Glutamatergic neuron (in vitro differentiated cells): Measurements from ENCODE around the gene TDO2. TPM values are rescaled to one million over a fixed set of nuclear protein-coding genes. Genes with fewer than 3 reads are reported as not detected.
A peak's percentile ranks its signal among the peaks of the same experiment; 100 is the strongest.

Experiments
- DNase-seq: peaks from one replicate; pipeline ENCODE4 v3.0.0; 2022
- H3K27ac Mint-ChIP-seq: one replicate; pipeline ENCODE4 v1.8.0; 2020; ENCODE audit warnings: mild to moderate bottlenecking, mixed read lengths, inconsistent platforms; ENCODE audit not compliant: unreplicated experiment
- H3K27me3 Mint-ChIP-seq: one replicate; pipeline ENCODE4 v1.8.0; 2020; ENCODE audit warnings: mild to moderate bottlenecking, moderate library complexity, mixed read lengths, inconsistent platforms; ENCODE audit not compliant: unreplicated experiment
- H3K36me3 Mint-ChIP-seq: one replicate; pipeline ENCODE4 v1.8.0; 2020; ENCODE audit warnings: mild to moderate bottlenecking, mixed read lengths, inconsistent platforms; ENCODE audit not compliant: unreplicated experiment
- H3K4me1 Mint-ChIP-seq: one replicate; pipeline ENCODE4 v1.8.0; 2020; ENCODE audit warnings: mild to moderate bottlenecking, low read depth, mixed read lengths, inconsistent platforms; ENCODE audit not compliant: unreplicated experiment
- H3K4me3 Mint-ChIP-seq: one replicate; pipeline ENCODE4 v1.8.0; 2020; ENCODE audit warnings: mild to moderate bottlenecking, mixed read lengths, inconsistent platforms; ENCODE audit not compliant: unreplicated experiment
- H3K9me3 Mint-ChIP-seq: one replicate; pipeline ENCODE4 v1.8.0; 2020; ENCODE audit warnings: mild to moderate bottlenecking, moderate library complexity, mixed read lengths, inconsistent platforms; ENCODE audit not compliant: unreplicated experiment
- CTCF ChIP-seq: fragments of 200-600 bp; sonication (generic); IDR thresholded peaks from one replicate; pipeline ENCODE4 v1.5.0; 2021; ENCODE audit not compliant: partially characterized antibody, unreplicated experiment
- total RNA-seq: library from RNA; stranded (reverse); fragmentation: NEBNext Ultra II Directional; extraction: Animal tissue kit (Norgen Biotek cat#: 25700); gene quantifications from one replicate; pipeline ENCODE4 v1.2.1, GENCODE V29; 2021; ENCODE audit not compliant: unreplicated experiment

TDO2 gene
- total RNA-seq, 1 donor from 2014 or later = 0.32 TPM

GRCh38 chr4:155941085-155941790, 37.7 kb downstream of the TDO2 start:
- DNase-seq = no peak
- Mint-ChIP-seq H3K4me1 (peaks cover 7% of the 10 kb centered on the region), H3K36me3 (no peaks in the 10 kb centered on the region), H3K4me3 (no peak overlapping the region), H3K27me3 (no peaks in the 10 kb centered on the region), H3K27ac (peak overlapping the region; percentile 8), H3K9me3 (no peaks in the 10 kb centered on the region)
- no peak for TF ChIP-seq CTCF

DNA sequence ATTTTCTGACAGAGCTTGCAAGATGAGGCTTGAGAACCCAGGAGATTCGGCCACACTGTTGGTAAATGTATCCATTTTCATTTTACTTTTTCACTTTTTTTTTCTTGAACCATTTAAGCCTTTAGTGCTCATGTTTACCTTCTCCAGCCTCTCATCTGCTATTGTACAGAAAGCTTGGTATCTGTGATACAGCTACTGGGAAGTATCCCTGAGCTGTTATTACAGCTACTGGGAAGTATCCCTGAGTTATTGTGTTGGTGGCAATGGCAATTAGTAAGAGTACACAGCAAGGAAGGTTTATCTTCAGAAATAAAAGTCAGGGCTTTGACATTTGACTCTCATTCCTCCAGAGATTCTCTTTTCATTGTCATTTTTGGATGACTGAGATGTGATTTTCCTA, 38.3 kb downstream of the TDO2 start:
- no peaks in the 10 kb centered on the region for H3K27me3 Mint-ChIP-seq
- DNase-seq = no peak
- TF ChIP-seq CTCF = no peak
- H3K27ac Mint-ChIP-seq = no peak overlapping the region
- H3K4me1 Mint-ChIP-seq = peaks cover 7% of the 10 kb centered on the region
- no peak overlapping the region for H3K4me3 Mint-ChIP-seq
- no peaks in the 10 kb centered on the region for H3K9me3 Mint-ChIP-seq
- H3K36me3 Mint-ChIP-seq = no peaks in the 10 kb centered on the region

DNA sequence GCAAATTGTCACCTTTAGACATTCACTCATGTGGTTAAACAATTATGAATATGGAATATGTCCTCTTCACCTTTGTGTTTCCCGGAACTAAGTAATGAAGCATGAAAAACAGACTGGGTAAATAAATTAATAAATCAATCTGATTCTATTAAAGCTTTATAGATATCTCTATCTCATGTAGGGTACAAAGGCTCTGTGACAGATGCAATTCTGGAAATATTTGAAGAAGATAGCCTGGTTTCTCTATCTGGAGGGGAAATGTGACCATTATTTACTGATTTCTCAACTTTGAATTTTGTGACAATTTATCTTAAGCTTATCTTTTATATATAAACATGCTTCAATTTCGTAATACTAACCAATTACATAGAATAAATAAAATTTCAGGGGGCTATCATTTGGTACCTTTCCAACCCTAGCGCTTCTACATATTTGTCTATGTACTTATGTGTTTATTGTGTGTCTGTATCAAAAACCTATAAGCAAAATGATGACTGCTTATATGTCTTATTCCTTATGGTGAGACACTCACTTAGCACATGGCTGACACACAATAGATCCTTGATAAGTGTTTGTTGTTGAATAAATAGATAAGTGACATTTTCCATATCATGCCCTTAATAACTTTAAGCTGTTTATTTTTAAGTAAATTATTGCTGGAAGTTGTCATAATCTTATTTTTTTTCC, 40.3 kb downstream of the TDO2 start:
- peaks cover 12% of the 10 kb centered on the region for H3K4me1 Mint-ChIP-seq
- no peak for TF ChIP-seq CTCF
- H3K9me3 Mint-ChIP-seq = no peaks in the 10 kb centered on the region
- no peaks in the 10 kb centered on the region for H3K36me3 Mint-ChIP-seq
- no peak overlapping the region for H3K4me3 Mint-ChIP-seq
- no peaks in the 10 kb centered on the region for H3K27me3 Mint-ChIP-seq
- no peak for DNase-seq
- no peak overlapping the region for H3K27ac Mint-ChIP-seq

DNA sequence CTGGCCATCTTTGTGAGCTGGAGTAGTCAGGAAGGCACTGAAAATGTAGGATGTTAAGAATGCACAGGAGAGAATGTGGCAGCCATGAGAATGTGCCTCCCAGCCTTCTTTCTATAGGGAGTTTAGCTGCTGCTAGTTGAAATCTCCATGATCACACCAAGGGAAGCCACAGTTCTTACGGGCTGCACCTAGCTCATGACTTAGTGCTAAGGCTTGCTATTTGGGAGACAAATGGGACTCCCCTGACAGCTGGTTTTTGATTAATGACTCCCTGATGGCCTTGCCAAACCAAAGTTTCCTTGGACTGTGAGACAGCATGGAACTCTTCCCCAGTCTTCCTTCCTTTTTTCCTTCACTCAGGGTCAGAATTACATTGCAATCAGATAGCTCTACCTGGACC, 41.0 kb downstream of the TDO2 start:
- Mint-ChIP-seq H3K27ac (no peak overlapping the region), H3K36me3 (no peaks in the 10 kb centered on the region), H3K27me3 (no peaks in the 10 kb centered on the region), H3K4me1 (peaks cover 15% of the 10 kb centered on the region), H3K9me3 (no peaks in the 10 kb centered on the region), H3K4me3 (no peak overlapping the region)
- no peak for DNase-seq
- no peak for TF ChIP-seq CTCF

DNA sequence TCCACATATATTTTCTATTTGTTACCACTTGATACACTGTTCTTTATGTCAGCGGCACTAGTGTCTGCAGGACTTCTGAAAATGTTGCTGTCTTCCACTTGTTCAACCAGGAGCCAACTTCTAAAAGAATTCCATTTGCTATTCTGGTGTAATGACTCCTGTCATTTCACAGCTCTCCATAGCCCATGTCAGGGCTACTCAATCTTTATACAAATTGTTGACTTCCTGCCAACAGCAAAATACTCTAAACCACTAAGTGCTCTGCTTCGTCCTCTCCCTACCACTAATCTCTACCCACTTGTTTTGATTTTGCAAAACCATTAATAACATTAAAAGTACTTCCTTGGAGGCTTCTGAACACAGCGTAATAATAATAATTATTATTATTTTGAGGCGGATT, 43.0 kb downstream of the TDO2 start:
- no peaks in the 10 kb centered on the region for H3K36me3 Mint-ChIP-seq
- H3K9me3 Mint-ChIP-seq = peaks cover 8% of the 10 kb centered on the region
- no peak for DNase-seq
- H3K27me3 Mint-ChIP-seq = peaks cover 9% of the 10 kb centered on the region
- no peak overlapping the region for H3K27ac Mint-ChIP-seq
- H3K4me3 Mint-ChIP-seq = no peak overlapping the region
- no peak for TF ChIP-seq CTCF
- peaks cover 27% of the 10 kb centered on the region for H3K4me1 Mint-ChIP-seq
